Measurements from ENCODE around the gene PLA2G2D.

DNA sequence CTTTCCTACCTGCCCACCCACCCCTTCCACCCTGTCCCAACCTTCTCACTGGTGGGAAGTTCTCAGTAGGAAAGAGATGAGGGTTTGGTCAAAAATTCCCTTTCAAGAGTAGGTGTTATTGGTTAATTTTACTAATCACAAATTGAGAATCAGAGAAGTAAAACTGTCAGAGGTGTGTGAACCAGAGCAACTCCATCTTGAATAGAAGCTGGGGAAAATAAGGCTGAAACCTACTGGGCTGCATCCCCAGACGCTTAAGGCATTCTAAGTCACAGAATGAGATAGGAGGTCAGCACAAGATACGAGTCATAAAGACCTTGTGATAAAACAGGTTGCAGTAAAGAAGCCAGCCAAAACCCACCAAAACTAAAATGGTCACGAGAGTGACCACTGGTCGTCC lies 11.5 kb downstream of the PLA2G2D start:
- TF ChIP-seq, protein P1, sequence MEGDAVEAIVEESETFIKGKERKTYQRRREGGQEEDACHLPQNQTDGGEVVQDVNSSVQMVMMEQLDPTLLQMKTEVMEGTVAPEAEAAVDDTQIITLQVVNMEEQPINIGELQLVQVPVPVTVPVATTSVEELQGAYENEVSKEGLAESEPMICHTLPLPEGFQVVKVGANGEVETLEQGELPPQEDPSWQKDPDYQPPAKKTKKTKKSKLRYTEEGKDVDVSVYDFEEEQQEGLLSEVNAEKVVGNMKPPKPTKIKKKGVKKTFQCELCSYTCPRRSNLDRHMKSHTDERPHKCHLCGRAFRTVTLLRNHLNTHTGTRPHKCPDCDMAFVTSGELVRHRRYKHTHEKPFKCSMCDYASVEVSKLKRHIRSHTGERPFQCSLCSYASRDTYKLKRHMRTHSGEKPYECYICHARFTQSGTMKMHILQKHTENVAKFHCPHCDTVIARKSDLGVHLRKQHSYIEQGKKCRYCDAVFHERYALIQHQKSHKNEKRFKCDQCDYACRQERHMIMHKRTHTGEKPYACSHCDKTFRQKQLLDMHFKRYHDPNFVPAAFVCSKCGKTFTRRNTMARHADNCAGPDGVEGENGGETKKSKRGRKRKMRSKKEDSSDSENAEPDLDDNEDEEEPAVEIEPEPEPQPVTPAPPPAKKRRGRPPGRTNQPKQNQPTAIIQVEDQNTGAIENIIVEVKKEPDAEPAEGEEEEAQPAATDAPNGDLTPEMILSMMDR (conservative IDR thresholded peaks at IDR 0.05; ENCODE audit: low read length), result no peak
- TF ChIP-seq EZH2phosphoT487 (IDR thresholded peaks at IDR 0.05; ENCODE audit: borderline replicate concordance), result no peak
